Panc1 (cell line): ENCODE results near the gene SLC7A11.

Experiments used
- CTCF ChIP-seq: fragments of 450-650 bp; IDR thresholded peaks from 2 replicates; pipeline ENCODE4 v1.5.1; 2017; ENCODE audit warnings: mild to moderate bottlenecking
- POLR2AphosphoS5 ChIP-seq: IDR thresholded peaks from 2 replicates; pipeline ENCODE4 v1.6.1; 2012; ENCODE audit warnings: mild to moderate bottlenecking, low read depth, low read length, moderate library complexity
- REST ChIP-seq, 2 experiments: IDR thresholded peaks; 2 replicates each; pipeline ENCODE4 v1.6.1; 2011 to 2012; ENCODE audit warnings: low read depth in 2 of 2, control low read depth in 1 of 2, low read length in 1 of 2, mild to moderate bottlenecking in 1 of 2, moderate library complexity in 1 of 2; ENCODE audit not compliant: insufficient read depth in 1 of 2
- SIN3A ChIP-seq: IDR thresholded peaks from 2 replicates; pipeline ENCODE4 v1.6.1; 2012; ENCODE audit warnings: low read depth, mild to moderate bottlenecking, low read length, moderate library complexity, borderline replicate concordance; ENCODE audit not compliant: insufficient read depth
- TCF7L2 ChIP-seq: IDR thresholded peaks from 2 replicates; pipeline ENCODE4 v1.6.1; 2011; ENCODE audit warnings: mild to moderate bottlenecking, low read depth, low read length, inconsistent platforms

- TF ChIP-seq CTCF (no peak), SIN3A (no peak), POLR2AphosphoS5 (no peak), REST (IDR thresholded peaks at IDR 0.05; ENCODE audit: insufficient read depth in 1 of 2, low read depth in 2 of 2, low read length in 1 of 2) (no peak), TCF7L2 (no peak)
These were observed 103.4 kb downstream of the SLC7A11 start for GRCh38 chr4:138138774-138139173.
